Loucy (cell line): ENCODE data around the gene HOMEZ.

Experiments used
- EZH2phosphoT487 ChIP-seq: fragments of 200-600 bp; IDR thresholded peaks from 2 replicates; pipeline ENCODE4 v1.6.1; 2018; ENCODE audit warnings: antibody characterized with exemption, mild to moderate bottlenecking, moderate library complexity, borderline replicate concordance
- TF ChIP-seq, protein P1 (sequence below): fragments of 200-600 bp; sonication (generic); conservative IDR thresholded peaks from 2 replicates; pipeline ENCODE4 v1.5.1; 2014; ENCODE audit warnings: mild to moderate bottlenecking, antibody characterized with exemption, low read length

DNA sequence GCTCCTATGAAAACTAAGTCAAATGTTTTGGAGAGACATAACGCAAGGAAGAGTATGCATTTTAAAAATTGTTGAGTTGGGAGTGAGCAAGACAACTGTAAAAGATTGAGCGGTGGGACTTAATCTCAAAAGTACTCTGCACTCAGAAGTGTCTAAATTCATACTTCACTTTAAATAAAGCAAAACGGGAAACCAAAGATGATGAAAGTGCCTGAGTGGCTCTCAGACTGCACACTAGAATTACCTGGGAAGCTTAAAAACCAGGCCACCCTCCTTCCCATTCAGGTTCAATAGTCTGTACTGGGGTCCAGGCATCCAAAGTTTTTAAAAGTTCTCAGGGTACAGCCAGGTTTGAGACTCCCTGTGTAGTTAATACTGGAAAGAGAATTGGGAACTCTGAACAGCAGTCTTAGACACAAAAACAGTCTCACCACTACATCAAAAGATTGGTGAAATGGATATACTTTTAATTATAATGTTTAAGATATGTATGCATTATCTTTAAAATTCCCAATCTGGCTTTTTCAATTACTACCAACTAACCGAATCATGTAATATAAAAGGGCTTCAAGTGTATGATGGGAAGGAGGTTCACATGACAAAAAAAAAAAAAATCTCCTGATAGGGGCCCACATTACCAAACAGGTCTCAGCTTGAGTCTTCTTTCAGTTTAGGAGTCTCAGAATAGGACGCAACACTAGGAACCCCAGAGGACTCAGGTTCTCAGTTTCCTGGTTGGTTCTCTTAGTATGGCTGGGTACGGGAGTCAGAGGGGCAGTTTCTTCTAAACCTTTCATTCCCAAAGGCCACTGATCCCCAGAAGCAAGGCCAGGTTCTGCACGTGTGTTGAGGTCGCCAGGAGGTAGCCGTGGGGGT, 1.0 kb downstream of the HOMEZ start:
- TF ChIP-seq, protein P1, sequence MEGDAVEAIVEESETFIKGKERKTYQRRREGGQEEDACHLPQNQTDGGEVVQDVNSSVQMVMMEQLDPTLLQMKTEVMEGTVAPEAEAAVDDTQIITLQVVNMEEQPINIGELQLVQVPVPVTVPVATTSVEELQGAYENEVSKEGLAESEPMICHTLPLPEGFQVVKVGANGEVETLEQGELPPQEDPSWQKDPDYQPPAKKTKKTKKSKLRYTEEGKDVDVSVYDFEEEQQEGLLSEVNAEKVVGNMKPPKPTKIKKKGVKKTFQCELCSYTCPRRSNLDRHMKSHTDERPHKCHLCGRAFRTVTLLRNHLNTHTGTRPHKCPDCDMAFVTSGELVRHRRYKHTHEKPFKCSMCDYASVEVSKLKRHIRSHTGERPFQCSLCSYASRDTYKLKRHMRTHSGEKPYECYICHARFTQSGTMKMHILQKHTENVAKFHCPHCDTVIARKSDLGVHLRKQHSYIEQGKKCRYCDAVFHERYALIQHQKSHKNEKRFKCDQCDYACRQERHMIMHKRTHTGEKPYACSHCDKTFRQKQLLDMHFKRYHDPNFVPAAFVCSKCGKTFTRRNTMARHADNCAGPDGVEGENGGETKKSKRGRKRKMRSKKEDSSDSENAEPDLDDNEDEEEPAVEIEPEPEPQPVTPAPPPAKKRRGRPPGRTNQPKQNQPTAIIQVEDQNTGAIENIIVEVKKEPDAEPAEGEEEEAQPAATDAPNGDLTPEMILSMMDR = no peak
- TF ChIP-seq EZH2phosphoT487 = no peak
